ENCODE data around the gene RFX4. TPM values are rescaled to one million over a fixed set of nuclear protein-coding genes. Genes with fewer than 3 reads are reported as not detected.

RFX4 gene
- total and polyA plus RNA-seq, 2 of the 8 experiments (the other 6 are each of a cell fraction or from before 2014, with no cell fraction given), result 0.06 TPM; not detected in 1

DNA sequence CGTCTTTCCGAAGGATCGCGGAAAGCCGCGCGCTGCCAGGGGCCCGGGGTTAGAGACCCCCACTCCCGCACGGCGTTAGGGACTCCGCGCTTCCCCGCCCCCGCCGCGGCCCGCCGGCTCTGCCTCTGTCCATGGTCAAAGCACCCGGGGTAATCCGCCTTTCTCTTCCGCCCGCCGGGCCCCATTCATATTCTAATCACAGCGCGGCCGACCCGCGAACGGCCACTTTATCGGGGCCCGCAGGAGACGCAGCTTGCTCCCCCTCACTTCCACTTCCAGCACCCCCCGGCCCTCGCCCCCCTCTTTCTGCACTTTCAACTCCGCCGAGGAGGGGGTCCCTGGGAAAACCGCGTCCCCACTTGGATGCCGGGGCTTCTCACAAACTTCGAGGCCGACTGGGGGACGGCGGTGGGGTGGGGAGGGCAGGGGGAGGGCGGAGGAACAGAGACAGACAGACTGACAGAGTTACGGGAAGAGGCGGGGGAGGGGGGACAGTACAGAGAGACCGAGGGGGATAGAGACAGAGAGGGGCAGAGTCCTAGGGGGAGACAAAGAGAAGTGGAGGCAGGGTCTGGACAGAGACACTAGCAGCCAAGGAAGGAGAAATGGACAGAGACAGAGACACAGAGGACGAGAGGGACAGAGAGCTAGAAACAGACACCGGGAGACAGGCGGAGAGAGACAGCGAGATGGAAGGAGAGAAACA lies 1.1 kb upstream of the RFX4 start (continued):
- TF ChIP-seq TCF12 (IDR thresholded peaks at IDR 0.05; ENCODE audit: low read depth, low read length) (no peak), CBX8 (IDR thresholded peaks at IDR 0.05; ENCODE audit: borderline replicate concordance, low read depth, low read length) (no peak), POU5F1 (IDR thresholded peaks at IDR 0.05; ENCODE audit: low read depth, low read length) (0 out of 2 replicates have a peak, but pooled peaks have one; percentile 27), BRCA1 (IDR thresholded peaks at IDR 0.05; ENCODE audit: low read depth, low read length) (no peak), GABPA (IDR thresholded peaks at IDR 0.05; ENCODE audit: borderline replicate concordance, insufficient read depth, low read length) (no peak), CEBPB (IDR thresholded peaks at IDR 0.05; ENCODE audit: low read depth, low read length) (no peak), HDAC6 (IDR thresholded peaks at IDR 0.05; ENCODE audit: low read depth, low read length) (peak; percentile 7), RBBP5 (IDR thresholded peaks at IDR 0.05; ENCODE audit: borderline replicate concordance, low read depth, low read length) (peak; percentile 20; the same call in 1 of the 2 replicates), YY1 (IDR thresholded peaks at IDR 0.05; ENCODE audit: low read depth, low read length) (no peak), PHF8 (conservative IDR thresholded peaks at IDR 0.05; ENCODE audit: low read depth, low read length) (no peak), TAF7 (optimal IDR thresholded peaks at IDR 0.05; ENCODE audit: borderline replicate concordance, low read depth, low read length) (no peak), GTF2F1 (IDR thresholded peaks at IDR 0.05; ENCODE audit: borderline replicate concordance, low read depth, low read length) (no peak), MAFK (IDR thresholded peaks at IDR 0.05; ENCODE audit: low read depth, low read length) (no peak)
- TF ChIP-seq, protein P1, sequence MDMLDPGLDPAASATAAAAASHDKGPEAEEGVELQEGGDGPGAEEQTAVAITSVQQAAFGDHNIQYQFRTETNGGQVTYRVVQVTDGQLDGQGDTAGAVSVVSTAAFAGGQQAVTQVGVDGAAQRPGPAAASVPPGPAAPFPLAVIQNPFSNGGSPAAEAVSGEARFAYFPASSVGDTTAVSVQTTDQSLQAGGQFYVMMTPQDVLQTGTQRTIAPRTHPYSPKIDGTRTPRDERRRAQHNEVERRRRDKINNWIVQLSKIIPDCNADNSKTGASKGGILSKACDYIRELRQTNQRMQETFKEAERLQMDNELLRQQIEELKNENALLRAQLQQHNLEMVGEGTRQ (IDR thresholded peaks at IDR 0.05; ENCODE audit: low read length), result no peak
- TF ChIP-seq, protein P2, sequence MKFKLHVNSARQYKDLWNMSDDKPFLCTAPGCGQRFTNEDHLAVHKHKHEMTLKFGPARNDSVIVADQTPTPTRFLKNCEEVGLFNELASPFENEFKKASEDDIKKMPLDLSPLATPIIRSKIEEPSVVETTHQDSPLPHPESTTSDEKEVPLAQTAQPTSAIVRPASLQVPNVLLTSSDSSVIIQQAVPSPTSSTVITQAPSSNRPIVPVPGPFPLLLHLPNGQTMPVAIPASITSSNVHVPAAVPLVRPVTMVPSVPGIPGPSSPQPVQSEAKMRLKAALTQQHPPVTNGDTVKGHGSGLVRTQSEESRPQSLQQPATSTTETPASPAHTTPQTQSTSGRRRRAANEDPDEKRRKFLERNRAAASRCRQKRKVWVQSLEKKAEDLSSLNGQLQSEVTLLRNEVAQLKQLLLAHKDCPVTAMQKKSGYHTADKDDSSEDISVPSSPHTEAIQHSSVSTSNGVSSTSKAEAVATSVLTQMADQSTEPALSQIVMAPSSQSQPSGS (IDR thresholded peaks at IDR 0.05; ENCODE audit: low read length), result no peak
- TF ChIP-seq, protein P3, sequence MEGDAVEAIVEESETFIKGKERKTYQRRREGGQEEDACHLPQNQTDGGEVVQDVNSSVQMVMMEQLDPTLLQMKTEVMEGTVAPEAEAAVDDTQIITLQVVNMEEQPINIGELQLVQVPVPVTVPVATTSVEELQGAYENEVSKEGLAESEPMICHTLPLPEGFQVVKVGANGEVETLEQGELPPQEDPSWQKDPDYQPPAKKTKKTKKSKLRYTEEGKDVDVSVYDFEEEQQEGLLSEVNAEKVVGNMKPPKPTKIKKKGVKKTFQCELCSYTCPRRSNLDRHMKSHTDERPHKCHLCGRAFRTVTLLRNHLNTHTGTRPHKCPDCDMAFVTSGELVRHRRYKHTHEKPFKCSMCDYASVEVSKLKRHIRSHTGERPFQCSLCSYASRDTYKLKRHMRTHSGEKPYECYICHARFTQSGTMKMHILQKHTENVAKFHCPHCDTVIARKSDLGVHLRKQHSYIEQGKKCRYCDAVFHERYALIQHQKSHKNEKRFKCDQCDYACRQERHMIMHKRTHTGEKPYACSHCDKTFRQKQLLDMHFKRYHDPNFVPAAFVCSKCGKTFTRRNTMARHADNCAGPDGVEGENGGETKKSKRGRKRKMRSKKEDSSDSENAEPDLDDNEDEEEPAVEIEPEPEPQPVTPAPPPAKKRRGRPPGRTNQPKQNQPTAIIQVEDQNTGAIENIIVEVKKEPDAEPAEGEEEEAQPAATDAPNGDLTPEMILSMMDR (IDR thresholded peaks at IDR 0.05; ENCODE audit: control extremely low read depth in 1 of 3, insufficient read depth in 1 of 3, low read depth in 1 of 3, low read length in 3 of 3), result no peak
- TF ChIP-seq, protein P4, sequence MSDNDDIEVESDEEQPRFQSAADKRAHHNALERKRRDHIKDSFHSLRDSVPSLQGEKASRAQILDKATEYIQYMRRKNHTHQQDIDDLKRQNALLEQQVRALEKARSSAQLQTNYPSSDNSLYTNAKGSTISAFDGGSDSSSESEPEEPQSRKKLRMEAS (IDR thresholded peaks at IDR 0.05), result 0 out of 2 replicates have a peak, but pooled peaks have one; percentile 0
- TF ChIP-seq, protein P5, sequence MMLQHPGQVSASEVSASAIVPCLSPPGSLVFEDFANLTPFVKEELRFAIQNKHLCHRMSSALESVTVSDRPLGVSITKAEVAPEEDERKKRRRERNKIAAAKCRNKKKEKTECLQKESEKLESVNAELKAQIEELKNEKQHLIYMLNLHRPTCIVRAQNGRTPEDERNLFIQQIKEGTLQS (IDR thresholded peaks at IDR 0.05; ENCODE audit: insufficient read depth, low read depth, low read length), result no peak
